Glomerular visceral epithelial cell (primary cell): ENCODE data around the gene ST8SIA1.
"Not testable (repeated sequence)": the region's sequence is repeated elsewhere in the genome, so short reads cannot be mapped to it uniquely, and the experiment has no call there.

Source experiments
- DNase-seq: peaks from one replicate; pipeline ENCODE4 v3.0.0-alpha.2; 2016; ENCODE audit errors: extremely low spot score

ST8SIA1 gene, protein sequence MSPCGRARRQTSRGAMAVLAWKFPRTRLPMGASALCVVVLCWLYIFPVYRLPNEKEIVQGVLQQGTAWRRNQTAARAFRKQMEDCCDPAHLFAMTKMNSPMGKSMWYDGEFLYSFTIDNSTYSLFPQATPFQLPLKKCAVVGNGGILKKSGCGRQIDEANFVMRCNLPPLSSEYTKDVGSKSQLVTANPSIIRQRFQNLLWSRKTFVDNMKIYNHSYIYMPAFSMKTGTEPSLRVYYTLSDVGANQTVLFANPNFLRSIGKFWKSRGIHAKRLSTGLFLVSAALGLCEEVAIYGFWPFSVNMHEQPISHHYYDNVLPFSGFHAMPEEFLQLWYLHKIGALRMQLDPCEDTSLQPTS

DNA sequence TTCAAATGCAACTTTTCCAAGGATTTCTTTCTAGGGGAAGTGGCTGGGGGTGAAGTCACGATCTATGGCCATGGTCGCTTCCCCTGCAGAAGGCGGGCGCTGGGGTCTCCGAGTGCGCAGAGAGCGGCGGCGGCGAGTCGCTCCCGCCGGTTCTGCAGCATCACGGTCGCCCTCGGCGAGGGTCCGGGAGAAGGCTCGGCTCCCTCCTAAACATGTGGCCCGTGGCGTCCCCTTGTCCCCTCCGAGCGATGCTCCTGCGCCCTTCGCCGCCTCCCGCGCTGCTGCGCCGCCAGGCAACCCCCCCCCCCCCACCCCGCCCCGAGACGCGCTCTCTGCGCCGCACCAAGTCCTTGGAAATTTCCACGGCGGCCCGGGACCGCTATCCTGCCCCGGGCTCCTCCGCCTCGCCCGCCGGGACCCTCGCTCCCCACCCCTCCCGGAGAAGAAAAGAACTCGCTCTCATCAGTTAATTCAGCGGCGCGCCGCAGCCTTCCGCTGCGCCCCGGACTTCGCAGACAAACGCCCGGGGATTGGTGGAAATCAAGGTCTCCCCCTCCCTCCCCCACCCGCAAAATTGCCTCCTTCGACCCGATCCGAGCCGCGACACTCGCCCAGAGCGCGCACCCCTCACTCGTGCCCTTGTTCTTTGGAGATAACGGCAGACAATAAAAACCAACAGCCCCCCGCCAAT lies at the start of gene ST8SIA1:
TSS of gene ST8SIA1 (minus strand) at position 298 of the 691 bp plus-strand sequence. CDS start 475 bp downstream, outside the sequence.
- no peak for DNase-seq

DNA sequence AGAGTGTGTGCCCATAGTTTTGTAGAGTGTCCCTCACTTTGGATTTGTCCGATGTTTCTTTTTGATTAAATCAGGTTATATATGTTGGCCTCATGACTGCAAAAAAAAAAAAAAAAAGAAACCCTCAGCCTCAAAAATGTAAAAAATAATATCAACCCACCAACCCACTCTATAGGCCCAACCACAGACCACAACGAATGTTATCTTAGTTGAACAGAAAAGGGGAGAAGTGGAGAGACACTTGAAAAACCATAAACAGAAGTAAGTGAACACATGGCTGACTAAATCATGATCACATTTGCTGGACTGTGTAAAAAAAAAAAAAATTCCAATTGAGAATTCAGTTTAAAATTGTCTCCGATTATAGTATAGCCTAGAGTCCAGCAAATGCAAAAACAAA lies 45.5 kb upstream of the ST8SIA1 start:
- DNase-seq = no peak

DNA sequence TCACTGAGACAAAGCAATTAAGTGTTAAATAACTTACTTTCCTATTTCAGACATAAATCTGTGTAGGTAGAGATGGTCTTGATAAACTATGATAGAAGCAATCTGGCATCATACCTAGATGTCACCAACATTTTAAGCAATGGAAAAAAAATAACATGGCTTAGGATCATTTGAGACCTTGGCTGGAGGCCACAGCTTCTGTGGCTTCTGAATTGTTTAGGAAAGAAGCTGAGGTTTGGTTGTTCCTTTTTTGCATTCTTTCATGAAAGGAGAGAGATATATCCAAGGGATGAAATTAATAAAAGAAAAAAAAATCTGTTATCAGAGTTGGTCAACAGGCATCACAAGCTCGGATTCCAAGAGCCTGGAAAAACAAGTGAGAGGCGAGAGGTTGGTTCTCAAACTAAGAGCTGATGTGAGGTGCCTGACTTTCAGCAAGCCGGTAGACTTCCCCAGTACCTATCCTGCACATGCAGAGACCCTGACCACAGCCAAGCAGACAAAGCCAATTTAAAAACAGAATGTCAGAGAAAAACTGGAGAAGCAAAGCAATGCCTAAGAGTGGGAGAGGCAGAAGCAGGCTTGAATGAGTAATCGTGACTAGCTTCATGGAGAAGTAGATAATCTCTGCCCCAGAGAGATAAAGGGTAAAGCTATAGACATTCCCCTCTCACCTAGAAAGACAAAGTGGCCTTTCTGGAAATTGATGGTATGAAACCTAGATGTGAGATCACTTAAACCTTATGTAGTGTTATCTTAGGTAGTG lies 43.4 kb upstream of the ST8SIA1 start:
- no peak for DNase-seq

DNA sequence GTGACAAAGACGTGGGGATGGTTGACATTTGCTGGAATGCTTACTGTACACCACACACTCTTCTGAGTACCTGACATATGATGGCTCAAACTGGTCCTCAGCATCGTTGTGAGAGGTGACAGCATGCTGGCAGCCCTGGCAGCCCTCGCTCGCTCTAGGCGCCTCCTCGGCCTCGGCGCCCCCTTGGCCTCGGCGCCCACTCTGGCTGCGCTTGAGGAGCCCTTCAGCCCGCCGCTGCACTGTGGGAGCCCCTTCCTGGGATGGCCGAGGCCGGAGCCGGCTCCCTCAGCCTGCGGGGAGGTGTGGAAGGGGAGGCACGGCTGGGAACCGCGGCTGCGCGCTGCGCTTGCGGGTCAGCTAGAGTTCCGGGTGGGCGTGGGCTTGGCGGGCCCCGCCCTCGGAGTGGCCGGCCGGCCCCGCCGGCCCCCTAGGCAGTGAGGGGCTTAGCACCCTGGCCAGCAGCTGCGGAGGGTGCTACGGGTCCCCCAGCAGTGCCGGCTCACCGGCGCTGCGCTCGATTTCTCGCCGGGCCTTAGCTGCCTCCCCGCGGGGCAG lies 42.2 kb upstream of the ST8SIA1 start:
- DNase-seq = not testable (repeated sequence)

DNA sequence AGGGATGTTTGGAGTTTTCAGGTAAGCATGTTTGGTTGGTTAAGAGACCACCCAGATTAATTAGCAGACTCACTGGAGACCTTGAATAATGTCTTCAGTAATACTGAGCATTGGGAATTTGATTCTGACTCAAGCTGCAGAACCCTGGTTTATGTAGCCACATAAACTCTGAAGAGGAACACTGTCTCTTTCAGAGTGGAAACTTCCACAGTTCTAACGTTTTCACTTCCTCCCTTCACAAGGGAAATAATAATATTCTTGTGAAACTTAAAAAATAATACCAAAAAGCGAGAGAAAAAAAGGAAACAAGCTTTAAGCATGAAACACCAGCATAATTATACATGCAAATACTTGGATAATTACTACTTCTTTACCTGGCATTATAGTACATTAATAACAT lies 40.0 kb upstream of the ST8SIA1 start:
- DNase-seq = no peak

DNA sequence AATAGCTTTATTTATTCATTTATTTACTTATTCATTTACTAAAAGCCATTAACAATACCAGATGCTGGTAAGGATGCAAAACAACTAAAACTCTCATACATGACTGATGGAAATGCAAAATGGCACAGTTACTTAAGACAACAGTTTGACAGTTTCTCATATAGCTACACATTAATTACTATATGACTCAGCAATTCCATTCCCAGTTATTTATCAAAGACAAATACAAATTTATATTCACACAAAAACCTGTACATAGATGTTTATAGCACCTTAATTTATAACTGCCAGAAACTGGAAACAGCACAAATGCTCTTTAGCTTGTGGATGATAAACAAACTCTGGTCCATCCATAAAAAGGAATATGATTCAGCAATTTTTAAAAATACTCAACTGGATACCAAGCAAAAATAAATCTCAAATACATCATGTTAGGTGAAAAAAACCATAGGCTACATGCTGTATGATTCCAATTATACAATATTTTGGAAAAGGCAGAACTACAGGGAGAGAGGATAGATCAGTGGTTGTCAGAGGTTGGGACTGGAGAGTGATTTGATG lies 37.9 kb upstream of the ST8SIA1 start:
- no peak for DNase-seq

DNA sequence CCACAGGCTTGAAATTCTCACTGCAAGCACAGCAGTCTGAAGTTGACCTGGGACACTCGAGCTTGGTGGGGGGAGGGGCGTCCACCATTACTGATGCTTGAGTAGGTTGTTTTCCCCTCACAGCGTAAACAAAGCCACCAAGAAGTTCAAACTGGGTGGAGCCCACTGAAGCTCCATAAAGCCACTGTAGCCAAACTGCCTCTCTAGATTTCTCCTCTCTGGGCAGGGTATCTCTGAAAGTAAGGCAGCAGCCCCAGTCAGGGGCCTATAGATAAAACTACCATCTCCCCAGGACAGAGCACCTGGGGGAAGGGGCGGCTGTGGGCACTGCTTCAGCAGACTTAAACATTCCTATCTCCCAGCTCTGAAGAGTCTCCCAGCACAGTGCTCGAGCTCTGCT lies 31.7 kb upstream of the ST8SIA1 start:
- DNase-seq = no peak

DNA sequence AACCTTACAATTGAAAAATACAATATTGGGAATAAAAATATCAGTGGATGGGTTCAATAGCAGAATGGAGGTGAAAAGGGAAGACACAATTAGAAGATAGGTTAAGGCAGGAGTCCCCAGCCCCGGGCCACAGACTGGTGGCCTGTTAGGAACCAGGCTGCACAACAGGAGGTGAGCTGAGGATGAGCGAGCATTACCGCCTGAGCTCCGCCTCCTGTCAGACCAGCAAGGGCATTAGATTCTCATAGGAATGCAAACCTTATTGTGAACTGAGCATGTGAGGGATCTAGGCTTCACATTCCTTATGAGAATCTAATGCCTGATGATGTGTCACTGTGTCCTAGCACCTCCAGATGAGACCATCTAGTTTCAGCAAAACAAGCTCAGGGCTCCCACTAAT lies 27.3 kb upstream of the ST8SIA1 start:
- DNase-seq = no peak

DNA sequence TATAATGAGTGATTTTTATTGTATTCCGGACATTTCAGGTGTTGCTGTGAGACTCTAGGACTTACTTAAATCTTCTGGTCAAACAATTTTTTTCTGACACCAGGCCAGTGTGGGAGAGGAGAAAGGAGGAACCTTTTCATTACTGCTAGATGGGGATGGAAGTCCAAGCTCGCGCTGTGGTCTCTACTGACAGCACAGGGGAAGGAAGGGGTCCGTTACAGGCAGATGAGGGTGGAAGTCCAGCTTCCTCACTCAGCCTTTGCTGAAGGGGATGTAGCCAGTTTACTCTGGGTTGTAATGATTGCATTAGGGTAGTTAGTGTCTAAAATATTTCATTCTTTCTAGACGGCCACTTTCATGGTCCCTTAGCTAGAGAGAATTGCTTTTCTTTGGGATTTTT lies 26.3 kb upstream of the ST8SIA1 start:
- DNase-seq = no peak

DNA sequence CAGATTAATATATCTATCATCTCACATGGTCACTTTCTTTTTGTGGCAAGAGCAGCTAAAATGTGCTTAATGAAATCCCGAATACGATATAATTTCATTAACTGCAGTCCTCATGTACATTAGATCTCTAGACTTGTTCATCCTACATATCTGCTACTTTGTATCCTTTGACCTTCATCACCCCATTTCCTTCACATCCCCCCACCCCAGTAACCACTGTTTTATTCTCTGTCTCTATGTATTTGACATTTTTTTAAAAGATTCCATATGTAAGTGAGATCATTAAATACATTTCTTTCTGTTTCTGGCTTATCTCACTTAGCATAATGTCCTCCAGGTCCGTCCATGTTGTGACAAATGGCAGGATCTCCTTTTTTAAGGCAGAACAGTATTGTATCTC lies 23.0 kb upstream of the ST8SIA1 start:
- DNase-seq = no peak

DNA sequence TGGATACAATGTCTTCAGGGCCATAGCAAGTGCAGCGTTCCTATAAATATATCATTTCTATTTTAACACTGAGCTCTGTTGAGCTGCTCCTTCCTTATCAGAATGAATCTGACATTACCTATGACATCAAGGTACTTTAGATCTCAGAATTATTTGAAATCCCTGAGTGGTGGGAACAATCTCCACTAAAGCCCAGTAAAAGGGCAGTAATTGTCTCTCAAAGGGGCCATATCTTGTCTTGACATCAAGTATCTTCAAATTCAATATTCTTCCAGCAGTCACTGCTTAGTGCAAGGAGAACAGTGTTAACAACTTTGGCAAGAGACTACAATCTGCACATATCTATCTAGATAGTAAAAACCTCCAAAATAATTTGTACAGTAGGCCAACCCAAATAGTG lies 21.7 kb upstream of the ST8SIA1 start:
- no peak for DNase-seq

DNA sequence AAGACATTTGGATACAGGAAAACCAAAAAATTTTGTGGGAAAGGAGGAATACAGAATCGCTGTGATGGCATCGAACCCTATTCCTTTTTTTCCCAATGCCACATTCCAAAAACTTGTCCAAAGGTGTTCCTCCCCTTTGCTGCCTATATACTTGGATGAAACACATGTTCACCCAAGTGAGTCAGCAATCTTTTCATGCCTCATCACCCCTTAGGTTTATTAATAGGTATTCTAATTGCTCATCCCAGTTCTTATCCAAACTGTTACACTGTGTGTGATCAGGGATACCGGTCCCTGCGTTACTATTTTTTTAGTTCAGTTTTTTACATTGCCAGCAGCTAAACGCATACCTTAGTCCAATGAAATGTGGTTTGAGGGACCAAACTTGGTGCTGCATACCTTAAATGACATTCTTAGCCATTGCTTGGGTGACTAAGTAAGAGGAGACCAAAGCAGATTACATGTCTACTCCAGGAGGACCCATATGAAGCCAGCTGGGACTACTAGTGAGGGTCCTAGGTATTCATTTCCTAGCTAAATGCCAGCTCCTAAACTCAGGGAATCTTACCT lies 20.6 kb upstream of the ST8SIA1 start:
- no peak for DNase-seq

DNA sequence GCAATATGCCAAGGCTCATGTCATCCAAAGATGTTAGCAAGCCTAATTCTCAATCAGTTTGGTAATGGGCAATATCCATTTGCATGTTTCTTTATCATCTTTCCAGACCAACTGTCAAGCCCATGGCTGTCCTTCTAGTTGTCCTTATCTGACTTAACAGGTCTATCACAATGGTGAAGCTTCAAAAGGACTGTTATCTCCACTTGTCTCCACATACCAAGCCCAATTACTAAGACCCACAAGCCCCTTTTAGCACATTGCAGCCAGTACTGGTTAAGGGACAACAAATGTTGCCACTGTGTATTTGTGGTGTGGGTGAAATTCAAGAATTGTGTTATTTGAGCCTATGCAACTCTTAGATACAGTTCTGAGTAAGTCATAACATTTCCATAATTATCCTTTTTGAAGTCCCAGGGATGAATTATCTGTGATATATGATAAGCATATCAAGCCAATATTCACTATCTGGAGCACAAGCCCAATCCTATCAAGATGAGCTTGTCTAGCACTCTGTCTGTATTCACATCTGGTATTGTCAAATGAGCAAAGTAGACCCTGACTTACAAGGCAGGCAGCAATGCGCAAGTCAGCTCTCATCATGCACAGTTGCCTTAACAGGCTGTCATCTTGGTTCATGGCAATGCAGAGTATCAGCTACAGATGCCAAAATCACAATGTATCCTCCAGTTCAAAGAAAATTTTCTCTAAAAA lies 19.3 kb upstream of the ST8SIA1 start:
- no peak for DNase-seq

DNA sequence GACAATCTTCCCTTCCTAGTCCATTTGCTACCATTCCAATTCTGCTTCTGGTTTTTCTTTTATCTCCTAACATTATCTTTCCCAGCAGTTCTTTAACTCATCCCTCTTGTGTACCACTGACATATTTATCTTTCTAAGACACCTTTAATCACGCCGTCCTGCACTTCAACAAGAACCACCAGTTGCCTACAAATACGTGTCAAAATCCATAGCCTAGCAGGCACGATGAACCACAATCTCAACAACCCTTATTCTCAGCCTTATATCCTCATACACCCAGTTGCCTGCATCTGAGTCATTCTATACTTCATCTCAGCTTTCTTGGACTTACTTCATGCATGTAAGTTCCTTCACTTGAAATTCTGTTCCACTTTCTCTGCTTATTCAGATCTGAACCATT lies 16.4 kb upstream of the ST8SIA1 start:
- no peak for DNase-seq

DNA sequence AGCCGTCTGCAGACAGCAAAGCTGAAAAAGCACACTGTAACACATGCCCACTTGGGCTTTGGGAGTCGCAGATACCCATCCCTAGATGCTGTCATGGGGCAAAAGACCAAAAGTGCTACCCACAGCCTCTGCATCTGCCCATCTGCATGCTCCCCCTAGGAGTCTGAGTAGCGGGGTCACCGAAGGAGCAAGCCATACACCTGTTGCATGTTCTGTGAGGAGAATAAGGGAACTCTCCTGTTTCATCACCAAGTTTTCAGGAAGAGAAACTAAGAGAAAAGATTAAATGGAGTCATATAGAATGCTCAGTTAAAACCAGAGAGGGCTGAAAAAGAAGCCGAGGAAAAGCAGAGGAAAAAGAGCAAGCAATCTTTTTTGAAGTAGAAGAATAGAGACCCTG lies 13.7 kb upstream of the ST8SIA1 start:
- DNase-seq = no peak

DNA sequence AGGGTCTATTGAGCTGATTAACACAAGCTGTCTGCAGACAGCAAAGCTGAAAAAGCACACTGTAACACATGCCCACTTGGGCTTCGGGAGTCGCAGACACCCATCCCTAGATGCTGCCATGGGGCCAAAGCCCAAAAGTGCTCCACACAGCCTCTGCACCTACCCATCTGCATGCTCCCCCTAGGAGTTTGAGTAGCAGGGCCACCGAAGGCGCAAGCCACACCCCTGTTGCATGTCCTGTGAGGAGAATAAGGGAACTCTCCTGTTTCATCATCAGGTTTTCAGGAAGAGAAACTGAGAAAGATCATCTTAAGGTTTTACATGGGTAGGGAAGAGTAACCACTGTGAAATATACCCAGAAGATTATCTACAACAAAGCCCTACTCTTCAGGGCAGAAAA lies 5.6 kb upstream of the ST8SIA1 start:
- no peak for DNase-seq

DNA sequence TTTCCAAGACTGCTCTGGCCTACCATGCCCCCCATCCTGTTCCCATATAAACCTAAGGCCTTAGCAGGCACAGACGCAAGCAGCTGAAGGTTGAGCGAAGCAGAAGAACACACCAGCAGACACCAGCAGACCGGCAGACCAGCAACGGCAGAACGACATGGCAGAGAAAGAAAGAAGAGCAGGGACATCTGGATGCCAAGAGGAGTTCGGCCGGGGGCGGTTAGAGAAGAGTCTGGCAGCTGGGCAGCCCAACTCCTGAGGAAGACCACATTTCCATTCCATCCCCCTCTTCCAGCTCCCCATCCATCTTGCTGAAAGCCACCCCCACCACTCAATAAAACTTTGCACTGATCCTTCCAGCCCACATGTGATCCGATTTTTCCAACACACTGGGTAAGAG lies 5.2 kb upstream of the ST8SIA1 start:
- no peak for DNase-seq

DNA sequence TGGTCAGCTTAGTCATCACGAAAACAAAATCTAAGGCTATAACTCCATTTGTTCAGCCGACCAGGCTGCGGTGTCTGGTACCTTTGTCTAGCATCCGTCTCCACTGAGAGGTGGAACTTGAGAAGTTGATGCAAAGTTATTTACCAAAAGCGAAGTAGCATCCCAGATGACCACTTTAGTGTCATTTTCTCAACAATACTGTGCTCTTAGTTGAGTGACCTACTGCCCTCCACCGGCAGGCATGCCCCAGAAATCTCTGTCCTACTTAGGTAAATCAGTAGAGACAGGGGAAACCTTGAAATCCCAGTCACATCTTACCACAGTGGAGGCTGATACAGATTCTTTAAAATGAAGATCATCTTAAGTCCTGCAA lies 1.3 kb upstream of the ST8SIA1 start:
- DNase-seq = no peak

DNA sequence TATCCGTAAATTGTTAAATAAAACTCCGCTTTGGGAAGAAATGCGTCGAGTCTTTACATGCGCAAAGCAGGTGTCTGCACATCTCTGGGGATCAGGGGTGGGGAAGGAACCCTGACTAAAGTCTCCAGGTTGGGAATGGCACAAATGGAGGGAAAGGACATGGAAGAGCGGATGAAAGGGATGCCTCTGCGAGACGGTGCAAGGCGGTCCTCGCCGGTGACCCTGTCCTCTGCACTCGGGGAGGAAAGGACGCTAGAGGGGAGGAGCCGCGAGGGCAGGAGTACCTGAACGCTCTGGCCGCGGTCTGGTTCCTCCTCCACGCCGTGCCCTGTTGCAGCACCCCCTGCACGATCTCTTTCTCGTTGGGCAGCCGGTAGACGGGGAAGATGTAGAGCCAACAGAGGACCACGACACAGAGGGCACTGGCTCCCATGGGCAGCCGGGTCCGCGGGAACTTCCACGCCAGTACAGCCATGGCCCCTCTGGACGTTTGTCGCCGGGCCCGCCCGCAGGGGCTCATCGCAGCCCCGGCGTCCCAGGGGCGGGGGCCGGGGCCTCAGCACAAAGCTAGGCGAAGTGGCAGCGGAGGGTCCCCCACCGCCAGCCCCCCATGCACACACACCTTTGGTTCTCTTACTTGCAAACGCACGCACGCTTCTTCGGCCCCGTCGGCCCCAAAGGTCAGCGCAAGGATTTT lies 646 bp downstream of the ST8SIA1 start:
- DNase-seq = no peak

DNA sequence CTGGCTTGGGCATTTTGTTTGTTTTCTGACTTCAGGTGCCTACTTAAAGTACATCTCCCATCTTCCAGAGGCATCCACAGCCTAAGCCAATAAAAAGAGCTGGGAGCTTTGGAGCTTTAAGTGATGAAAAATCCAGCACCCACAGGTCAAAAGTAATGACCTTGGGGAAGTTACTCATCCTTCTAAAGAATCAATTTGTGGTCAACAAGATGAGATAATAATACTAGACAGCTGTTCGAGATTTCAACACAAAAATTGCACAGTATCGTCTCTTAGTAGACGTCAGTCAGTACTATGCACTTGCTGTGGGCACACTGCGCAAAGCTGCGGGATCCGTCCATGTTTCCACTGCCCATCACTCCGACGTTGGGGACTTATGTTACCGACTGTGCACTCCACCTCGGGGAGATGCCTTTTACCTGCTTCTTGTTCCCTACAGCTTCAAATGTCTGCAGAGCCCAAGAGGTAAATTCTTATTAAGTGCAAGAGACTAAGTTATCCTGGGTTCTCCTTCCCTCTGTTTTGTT lies 1.3 kb downstream of the ST8SIA1 start:
- DNase-seq = no peak
